ENCODE results near the gene WNK2.

- TF ChIP-seq POLR2AphosphoS5 (IDR thresholded peaks at IDR 0.05; ENCODE audit: borderline replicate concordance, low read depth, low read length) (no peak), EZH2 (IDR thresholded peaks at IDR 0.05) (no peak)
Measured at GRCh38 chr9:93253633-93254032, 69.7 kb downstream of the WNK2 start.
